22Rv1 (cell line): ENCODE results near the gene RPL22L1.
"Not testable (repeated sequence)": the region's sequence is repeated elsewhere in the genome, so short reads cannot be mapped to it uniquely, and the experiment has no call there.

Source experiments
- H3K27ac ChIP-seq: fragments of 450-650 bp; 2 replicates; pipeline ENCODE4 v1.5.1; 2017
- ZFX ChIP-seq: fragments of 450-650 bp; IDR thresholded peaks from 2 replicates; pipeline ENCODE4 v1.6.1; 2017; ENCODE audit warnings: antibody characterized with exemption, borderline replicate concordance
- TF ChIP-seq, protein P1 (sequence below): fragments of 450-650 bp; IDR thresholded peaks from 2 replicates; pipeline ENCODE4 v1.5.1; 2017; ENCODE audit warnings: mild to moderate bottlenecking

The RPL22L1 gene

GRCh38 chr3:170839518-170840100 lies 30.4 kb downstream of the RPL22L1 start:
- no peak overlapping the region for H3K27ac ChIP-seq
- TF ChIP-seq, protein P1, sequence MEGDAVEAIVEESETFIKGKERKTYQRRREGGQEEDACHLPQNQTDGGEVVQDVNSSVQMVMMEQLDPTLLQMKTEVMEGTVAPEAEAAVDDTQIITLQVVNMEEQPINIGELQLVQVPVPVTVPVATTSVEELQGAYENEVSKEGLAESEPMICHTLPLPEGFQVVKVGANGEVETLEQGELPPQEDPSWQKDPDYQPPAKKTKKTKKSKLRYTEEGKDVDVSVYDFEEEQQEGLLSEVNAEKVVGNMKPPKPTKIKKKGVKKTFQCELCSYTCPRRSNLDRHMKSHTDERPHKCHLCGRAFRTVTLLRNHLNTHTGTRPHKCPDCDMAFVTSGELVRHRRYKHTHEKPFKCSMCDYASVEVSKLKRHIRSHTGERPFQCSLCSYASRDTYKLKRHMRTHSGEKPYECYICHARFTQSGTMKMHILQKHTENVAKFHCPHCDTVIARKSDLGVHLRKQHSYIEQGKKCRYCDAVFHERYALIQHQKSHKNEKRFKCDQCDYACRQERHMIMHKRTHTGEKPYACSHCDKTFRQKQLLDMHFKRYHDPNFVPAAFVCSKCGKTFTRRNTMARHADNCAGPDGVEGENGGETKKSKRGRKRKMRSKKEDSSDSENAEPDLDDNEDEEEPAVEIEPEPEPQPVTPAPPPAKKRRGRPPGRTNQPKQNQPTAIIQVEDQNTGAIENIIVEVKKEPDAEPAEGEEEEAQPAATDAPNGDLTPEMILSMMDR = no peak

GRCh38 chr3:170836491-170836890 lies 33.5 kb downstream of the RPL22L1 start:
- no peak overlapping the region for H3K27ac ChIP-seq
- TF ChIP-seq, protein P1 = no peak
- TF ChIP-seq ZFX = no peak

DNA sequence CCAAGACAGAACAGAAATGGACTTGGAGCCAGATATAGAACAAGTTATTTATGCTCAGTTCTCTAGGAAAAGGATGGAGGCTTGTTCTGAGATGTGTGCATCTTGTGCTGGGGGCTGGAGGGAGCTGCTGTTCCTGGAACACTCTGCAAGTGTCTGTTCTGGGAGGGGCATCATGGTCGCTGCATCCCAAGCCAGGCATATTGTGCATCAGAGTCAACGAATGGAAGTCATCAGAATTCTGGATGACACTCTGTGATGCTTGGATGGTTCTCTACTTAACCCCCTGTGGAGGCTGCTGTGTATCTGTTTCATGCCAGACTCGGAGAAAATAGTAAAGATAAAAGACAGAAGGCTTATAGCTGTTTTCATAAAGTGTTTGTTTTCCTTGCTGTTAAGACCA lies 34.7 kb downstream of the RPL22L1 start:
- H3K27ac ChIP-seq = no peak overlapping the region
- no peak for TF ChIP-seq ZFX
- TF ChIP-seq, protein P1 = no peak

DNA sequence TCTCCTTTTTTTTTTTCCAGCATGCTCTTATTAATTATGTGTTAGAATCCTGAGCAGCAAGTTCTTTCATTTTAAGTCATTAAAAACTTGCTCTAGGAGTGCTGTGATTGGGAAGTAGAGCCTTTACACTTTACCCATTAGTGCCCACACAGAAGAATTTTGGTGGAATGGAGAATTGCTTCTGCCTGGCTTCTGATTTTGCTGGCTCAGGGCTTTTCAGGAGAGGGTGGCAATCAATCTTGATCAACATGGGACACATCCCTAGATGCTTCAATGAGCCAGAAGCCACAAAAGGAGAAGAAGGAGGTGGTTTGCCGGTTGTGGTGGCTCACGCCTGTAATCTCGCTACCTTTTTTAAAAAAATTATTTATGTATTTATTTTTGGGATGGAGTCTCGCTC lies 39.4 kb downstream of the RPL22L1 start:
- no peak for TF ChIP-seq ZFX
- TF ChIP-seq, protein P1 = no peak
- H3K27ac ChIP-seq = no peak overlapping the region

DNA sequence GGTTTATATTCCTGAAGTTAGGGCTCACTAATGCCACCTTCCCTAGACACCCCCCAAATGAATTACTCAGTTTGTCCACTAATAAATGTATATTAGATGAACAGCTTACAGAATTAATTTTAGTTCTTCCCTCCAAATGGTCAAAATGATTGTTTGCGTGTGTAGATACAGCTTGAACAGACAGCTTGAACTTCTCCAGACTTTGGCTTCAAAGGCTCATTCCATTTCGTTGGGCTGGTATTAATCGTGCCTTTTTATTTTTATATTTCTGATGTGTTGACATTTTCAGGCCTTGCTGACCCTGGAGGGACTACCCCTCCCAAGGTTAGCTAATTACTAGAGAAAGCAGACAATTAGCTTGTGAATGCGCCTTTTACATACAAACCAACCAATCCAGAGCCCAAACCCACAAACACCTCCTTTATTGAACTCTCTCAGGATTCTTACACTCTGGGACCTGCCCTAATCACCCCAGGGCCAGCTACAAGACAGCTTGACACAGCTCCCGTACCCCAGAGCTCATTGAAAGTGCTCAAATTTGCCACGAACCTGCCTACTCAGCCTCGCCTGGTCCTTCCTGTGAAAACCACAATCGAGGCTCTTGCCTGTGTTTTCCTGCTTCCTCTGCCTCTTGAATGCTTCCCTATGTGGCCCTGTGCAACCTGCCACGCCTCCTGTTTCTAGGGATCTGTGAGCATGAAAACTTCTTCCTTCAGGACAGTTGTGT lies 40.3 kb downstream of the RPL22L1 start:
- no peak overlapping the region for H3K27ac ChIP-seq
- TF ChIP-seq, protein P1 = no peak
- TF ChIP-seq ZFX = no peak

DNA sequence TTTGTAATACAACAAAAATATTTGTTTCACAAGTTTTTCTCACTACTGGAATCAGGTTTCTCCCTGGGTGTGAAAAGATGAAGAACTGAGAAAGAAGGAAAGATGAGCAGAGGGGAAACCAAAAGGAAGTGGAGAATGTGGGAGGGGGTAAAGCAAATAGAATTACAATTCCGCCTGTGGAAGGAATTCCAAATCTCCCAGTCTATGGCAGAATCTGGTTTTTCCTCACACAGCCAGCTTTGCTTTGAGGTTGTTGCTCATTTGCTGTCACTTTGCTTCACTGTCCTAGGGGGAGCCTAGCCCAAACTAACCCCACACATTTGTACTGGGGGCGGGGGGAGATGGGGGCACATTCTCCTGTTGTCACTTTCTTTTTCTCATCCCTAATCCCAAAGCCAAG lies 43.9 kb downstream of the RPL22L1 start:
- no peak for TF ChIP-seq ZFX
- TF ChIP-seq, protein P1 = no peak
- H3K27ac ChIP-seq = no peak overlapping the region

DNA sequence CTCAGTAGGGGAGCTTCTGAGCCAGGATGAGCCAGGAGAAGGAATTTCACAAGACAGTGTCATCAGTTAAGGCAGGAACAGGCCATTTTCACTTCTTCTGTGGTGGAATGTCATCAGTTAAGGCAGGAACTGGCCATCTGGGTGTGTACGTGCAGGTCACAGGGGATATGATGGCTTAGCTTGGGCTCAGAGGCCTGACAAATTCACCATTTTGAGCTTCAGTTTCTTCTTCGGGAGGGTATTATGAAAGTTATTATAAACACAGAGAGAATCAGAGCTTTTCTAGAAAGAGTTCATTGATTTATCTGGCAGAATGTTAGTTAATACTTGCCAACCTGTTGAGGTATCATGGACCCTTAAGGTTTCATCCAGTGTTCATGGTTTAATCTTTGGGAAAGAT lies 46.4 kb downstream of the RPL22L1 start:
- not testable (repeated sequence) for H3K27ac ChIP-seq

DNA sequence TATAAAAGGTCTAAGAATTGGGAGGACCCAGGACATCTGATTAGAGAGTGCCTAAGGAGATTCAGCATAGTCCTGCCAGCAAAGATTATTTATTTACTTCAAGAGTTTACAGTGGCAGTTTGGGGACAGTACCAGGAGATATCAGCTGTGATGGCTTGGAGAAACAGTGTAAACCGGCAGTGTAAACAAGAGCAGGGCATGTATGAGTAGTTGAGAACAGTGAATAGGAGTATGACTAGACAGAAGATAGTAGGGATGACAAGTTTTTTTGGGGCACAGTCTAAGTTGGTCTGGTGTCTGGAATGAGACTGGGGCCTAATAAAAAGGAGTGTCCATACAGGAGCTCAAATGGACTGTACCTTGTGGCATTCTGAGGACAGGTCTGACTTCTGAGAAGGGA lies 51.7 kb downstream of the RPL22L1 start:
- not testable (repeated sequence) for H3K27ac ChIP-seq

DNA sequence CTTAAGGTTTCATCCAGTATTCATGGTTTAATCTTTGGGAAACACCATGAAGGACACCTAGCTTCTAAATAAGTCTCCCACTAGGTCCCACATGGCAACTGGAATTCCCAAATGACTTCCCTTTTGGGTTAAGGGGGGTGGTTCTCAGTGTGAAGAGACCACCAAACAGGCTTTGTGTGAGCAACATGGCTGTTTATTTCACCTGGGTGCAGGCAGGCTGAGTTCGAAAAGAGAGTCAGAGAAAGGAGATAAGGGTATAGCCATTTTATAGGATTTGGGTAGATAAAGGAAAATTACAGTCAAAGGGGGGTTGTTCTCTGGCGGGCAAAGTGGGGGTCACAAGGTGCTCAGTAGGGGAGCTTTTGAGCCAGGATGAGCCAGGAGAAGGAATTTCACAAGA lies 52.5 kb downstream of the RPL22L1 start:
- H3K27ac ChIP-seq = not testable (repeated sequence)
